ENCODE measurements around the gene SNRNP70.
"Not testable (repeated sequence)": the region's sequence is repeated elsewhere in the genome, so short reads cannot be mapped to it uniquely, and the experiment has no call there.

Gene SNRNP70

GRCh38 chr19:49064768-49065611 is 20.3 kb upstream of the SNRNP70 start, which contains the start of gene NTF4:
Gene NTF4, minus strand, starts transcription at chr19:49064818. Its CDS starts 2,821 bp downstream, at chr19:49061997.
- no peak for DNase-seq

GRCh38 chr19:49065905-49066512 is 19.2 kb upstream of the SNRNP70 start:
- no peak for DNase-seq

- DNase-seq, result no peak
These were observed 17.7 kb upstream of the SNRNP70 start for GRCh38 chr19:49067554-49067953.

GRCh38 chr19:49069026-49069425 is 16.2 kb upstream of the SNRNP70 start:
- DNase-seq, result no peak

- DNase-seq, result no peak
These were observed 14.8 kb upstream of the SNRNP70 start for GRCh38 chr19:49070416-49070815.

- no peak for DNase-seq
These were observed 13.2 kb upstream of the SNRNP70 start for GRCh38 chr19:49071860-49072547.

GRCh38 chr19:49073514-49074378 is 11.5 kb upstream of the SNRNP70 start:
- DNase-seq, result no peak

- not testable (repeated sequence) for DNase-seq
These were observed 10.4 kb upstream of the SNRNP70 start for GRCh38 chr19:49074869-49075268.

- DNase-seq, result no peak
These were observed 4.9 kb upstream of the SNRNP70 start for GRCh38 chr19:49080392-49080791.

GRCh38 chr19:49081273-49081672 is 4.0 kb upstream of the SNRNP70 start:
- DNase-seq, result no peak

- DNase-seq, result no peak
These were observed 838 bp upstream of the SNRNP70 start for GRCh38 chr19:49084206-49085019.

GRCh38 chr19:49085868-49086232 is 599 bp downstream of the SNRNP70 start:
- no peak for DNase-seq

GRCh38 chr19:49086296-49086695 is 1.0 kb downstream of the SNRNP70 start:
- DNase-seq, result no peak

GRCh38 chr19:49091391-49092038 is 6.3 kb downstream of the SNRNP70 start:
- DNase-seq, result no peak

- no peak for DNase-seq
These were observed 7.4 kb downstream of the SNRNP70 start for GRCh38 chr19:49092686-49093085.

- DNase-seq, result no peak
These were observed 9.5 kb downstream of the SNRNP70 start for GRCh38 chr19:49094505-49095482.

GRCh38 chr19:49097453-49098288 is 12.4 kb downstream of the SNRNP70 start:
- DNase-seq, result peak; percentile 78

GRCh38 chr19:49098795-49099194 is 13.5 kb downstream of the SNRNP70 start:
- no peak for DNase-seq

- no peak for DNase-seq
These were observed 15.9 kb downstream of the SNRNP70 start for GRCh38 chr19:49101160-49101559.
